C4-2B (cell line): ENCODE data around the gene LRG1.

ENCODE experiments used
- H3K27ac ChIP-seq: fragments of 450-650 bp; 2 replicates; pipeline ENCODE4 v1.5.1; 2017
- ZFX ChIP-seq: fragments of 450-650 bp; IDR thresholded peaks from 2 replicates; pipeline ENCODE4 v1.6.1; 2017
- TF ChIP-seq, protein P1 (sequence below): fragments of 450-650 bp; conservative IDR thresholded peaks from 2 replicates; pipeline ENCODE4 v1.5.1; 2017; ENCODE audit warnings: mild to moderate bottlenecking

Gene LRG1

DNA sequence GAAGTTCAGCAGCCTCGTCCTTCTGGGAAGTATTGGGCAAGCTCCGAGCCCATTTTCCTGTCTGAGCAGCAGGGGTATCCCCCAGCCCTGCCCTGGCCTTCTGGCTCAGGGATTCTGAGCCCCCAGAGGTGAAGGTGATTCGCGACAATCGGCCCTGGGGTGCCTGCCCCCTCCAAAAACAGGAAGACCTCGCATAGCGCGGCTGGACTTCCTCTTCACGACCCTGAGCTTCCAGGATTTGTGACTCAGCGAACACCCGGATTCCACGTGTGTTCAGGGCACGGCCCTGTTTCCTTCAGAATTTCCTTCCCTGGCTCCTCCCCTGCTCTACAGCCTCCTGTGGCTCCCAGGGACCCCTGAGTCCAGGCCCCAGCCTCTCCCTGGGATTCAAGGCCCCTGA is 19.7 kb upstream of the LRG1 start, which contains the start of gene SEMA6B:
Gene SEMA6B (minus strand): TSS at position 116 of the 400 bp plus-strand sequence. CDS start 1,227 bp downstream, outside the sequence.
- H3K27ac ChIP-seq, result no peak within 1 kb of the TSS
- TF ChIP-seq, protein P1, sequence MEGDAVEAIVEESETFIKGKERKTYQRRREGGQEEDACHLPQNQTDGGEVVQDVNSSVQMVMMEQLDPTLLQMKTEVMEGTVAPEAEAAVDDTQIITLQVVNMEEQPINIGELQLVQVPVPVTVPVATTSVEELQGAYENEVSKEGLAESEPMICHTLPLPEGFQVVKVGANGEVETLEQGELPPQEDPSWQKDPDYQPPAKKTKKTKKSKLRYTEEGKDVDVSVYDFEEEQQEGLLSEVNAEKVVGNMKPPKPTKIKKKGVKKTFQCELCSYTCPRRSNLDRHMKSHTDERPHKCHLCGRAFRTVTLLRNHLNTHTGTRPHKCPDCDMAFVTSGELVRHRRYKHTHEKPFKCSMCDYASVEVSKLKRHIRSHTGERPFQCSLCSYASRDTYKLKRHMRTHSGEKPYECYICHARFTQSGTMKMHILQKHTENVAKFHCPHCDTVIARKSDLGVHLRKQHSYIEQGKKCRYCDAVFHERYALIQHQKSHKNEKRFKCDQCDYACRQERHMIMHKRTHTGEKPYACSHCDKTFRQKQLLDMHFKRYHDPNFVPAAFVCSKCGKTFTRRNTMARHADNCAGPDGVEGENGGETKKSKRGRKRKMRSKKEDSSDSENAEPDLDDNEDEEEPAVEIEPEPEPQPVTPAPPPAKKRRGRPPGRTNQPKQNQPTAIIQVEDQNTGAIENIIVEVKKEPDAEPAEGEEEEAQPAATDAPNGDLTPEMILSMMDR, result no peak
- no peak for TF ChIP-seq ZFX

DNA sequence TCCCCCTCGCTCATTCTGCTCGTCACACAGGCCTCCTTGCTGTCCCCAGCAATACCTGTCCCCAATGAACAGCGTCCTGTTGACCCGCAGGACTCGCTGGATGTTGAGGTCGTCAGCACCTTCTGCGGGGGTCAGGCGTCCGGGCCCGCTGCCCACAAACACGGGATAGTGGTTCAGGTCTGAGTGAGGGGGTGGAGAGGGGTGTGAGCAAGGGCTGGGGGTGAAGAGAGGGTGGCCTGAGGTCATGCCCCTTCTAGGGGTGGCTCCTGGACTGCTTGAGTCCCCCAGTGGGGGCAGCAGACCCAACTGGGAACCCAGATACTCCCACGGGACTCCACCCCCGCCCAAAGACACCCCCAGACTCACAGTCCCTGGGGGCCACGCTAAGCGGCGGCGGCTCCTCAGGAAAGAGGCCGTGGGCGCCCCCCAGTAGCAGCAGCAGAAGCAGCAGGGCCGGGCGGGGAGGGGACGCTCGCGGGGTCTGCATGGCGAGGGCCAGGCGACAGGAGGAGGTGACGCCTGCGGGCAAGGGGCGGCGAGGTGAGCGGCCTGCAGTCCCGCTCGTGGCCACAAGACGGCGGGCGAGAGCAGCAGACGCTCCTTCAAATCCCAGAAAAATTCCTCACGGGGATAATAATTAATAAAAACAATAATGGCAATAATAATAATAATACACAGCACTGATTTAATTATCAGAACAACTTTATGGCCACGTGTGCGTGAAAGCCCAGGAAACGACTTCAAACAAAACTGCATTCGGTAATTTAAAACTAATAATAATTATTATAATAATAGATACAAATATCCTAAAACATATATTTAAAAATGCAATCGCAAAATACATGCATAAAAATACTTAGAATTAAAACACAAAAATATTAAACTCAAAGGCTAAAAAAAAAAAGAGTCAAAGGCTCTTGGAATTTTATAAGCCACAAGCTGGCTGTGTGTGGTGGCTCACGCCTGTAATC is 18.4 kb upstream of the LRG1 start:
- H3K27ac ChIP-seq, result no peak overlapping the region
- TF ChIP-seq, protein P1, result peak; percentile 99
- no peak for TF ChIP-seq ZFX

- TF ChIP-seq, protein P1, result no peak
- no peak for TF ChIP-seq ZFX
- H3K27ac ChIP-seq, result no peak overlapping the region
Measured at GRCh38 chr19:4557144-4557970, 17.5 kb upstream of the LRG1 start.

- H3K27ac ChIP-seq, result no peak overlapping the region
- TF ChIP-seq ZFX, result no peak
- TF ChIP-seq, protein P1, result no peak
Measured at GRCh38 chr19:4556597-4557127, 16.8 kb upstream of the LRG1 start.

DNA sequence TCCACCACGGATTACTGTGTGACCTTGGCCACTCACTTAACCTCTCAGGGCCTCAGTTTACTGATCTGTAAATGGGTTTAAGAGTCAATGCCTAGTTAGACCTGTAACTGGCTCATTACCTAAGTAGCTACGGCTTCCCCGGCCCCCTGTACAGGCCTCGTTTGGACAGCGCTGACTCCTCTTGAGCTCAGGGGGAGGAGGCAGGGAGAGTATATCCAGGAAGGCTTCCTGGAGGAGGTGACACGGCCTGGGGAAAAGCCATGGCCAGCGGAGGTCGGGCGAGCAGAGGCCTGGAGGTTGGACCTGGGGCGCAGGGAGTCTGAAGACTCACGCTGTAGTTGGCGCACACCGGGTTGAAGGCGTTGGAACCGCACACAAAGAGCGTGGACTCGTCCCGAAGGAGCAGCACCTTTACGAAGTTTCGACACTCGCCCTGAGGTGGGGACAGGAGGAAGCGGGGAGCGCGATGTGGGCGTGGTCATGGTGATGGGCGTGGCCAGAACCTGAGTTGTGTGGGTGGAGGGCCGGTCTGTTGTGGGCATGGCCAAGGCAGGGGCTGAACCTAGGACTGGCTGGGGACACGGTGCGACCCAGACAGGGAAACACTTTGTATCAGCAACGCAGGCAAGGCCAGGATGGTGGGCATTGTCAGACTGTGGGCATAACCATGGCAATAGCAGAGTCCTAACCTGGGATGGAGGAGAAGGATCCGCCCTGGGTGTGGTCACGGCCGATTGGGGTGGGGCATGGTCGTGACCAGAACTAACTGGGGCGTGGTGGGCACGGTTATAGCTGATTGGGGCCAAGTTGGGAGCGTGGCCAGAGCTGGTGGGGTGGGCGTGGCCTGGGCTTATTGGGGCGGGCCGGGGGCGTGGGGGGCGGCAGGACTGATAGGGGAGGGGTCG is 16.1 kb upstream of the LRG1 start:
- TF ChIP-seq, protein P1, result no peak
- TF ChIP-seq ZFX, result no peak
- no peak overlapping the region for H3K27ac ChIP-seq

DNA sequence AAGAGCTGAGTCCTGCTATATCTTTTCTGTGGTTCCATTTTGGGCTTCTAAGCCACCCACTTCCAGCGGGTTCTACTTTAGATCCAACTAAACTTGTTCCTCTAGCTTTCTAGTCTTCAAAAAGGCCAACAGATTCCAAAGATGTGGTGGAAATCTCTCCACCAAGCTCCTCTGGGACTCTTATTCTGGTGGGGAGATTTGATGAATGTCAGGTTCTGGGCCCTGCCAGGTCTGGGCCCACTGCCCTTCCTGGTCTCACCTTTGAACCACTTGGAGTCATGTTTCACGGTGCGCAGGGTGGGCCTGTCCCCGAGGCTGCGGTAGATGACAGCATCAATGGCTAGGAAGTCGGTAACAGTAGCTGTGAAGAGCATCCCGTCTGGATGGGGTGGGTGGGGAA is 14.9 kb upstream of the LRG1 start:
- no peak for TF ChIP-seq ZFX
- TF ChIP-seq, protein P1, result no peak

More for the DNA sequence above, 14.9 kb upstream of the LRG1 start:
- no peak overlapping the region for H3K27ac ChIP-seq
